COR-L47 (cell line): ENCODE measurements around the gene COQ9.
A peak's percentile ranks its signal among the peaks of the same experiment; 100 is the strongest.
"Not testable (repeated sequence)": the region's sequence is repeated elsewhere in the genome, so short reads cannot be mapped to it uniquely, and the experiment has no call there.

Experiments
- DNase-seq: peaks from one replicate; lab custom pipeline; 2025; lab: John Stamatoyannopoulos, UW

The COQ9 gene

GRCh38 chr16:57427307-57427706 is 20.0 kb upstream of the COQ9 start:
- DNase-seq, result no peak

GRCh38 chr16:57427824-57428223 is 19.5 kb upstream of the COQ9 start:
- DNase-seq, result no peak

DNA sequence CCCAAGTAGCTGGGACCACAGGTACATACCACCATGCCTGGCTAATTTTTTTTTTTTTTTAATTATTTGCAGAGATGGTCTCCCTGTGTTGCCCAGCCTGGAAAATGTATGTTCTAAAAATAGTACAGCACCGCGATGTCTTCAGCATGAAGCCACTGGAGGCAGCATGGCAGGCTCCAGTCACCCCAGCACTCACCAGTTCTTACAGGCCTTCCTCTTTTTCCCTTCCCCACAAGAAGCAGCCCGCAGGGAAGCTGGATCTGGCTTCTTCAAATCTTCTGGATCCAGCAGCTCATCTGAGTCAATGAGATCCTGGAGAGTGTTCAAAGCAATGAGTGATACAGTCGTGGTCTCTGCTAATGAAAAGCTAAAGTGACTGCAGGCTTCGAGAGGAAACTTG is 16.3 kb upstream of the COQ9 start:
- DNase-seq, result no peak

GRCh38 chr16:57432505-57432904 is 14.8 kb upstream of the COQ9 start:
- no peak for DNase-seq

DNA sequence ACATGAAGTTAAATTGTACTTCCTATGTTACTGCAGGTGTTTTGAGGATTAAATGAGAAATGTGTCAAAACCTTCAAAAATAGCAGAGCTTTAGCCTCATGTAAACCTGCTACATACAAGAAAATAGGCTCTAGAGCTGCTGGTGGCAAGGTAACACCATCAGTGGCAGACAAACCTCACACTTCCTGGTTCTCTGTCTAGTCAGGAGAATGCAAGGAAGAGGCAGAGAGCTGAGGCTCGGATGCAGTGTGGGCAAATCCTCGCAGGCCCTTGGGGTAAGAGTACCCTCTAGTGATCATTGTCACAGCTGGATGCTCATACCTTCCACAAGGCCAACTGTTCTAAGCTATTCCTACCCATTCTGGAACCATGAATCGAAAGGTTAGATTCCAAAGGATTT is 14.3 kb upstream of the COQ9 start:
- DNase-seq, result no peak

GRCh38 chr16:57434003-57434402 is 13.3 kb upstream of the COQ9 start:
- DNase-seq, result no peak

DNA sequence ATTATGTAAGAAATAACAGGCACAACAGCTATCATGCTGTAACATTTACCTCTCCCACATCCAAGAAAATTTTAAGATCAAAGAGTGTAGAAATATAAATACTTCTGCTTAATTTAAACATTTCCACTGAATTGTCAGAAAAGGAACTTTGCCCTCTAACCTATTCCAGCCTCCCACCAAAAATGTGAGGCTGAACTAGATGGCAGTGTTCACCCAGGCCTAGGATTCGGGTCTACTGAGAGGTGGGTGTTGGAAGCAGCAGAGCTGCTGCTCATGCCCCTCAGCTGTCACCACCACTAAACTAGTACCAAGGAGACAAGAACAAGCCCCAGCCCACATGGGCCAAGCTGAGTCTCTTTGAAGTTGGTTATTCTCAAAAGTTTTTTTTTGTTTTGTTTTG is 11.4 kb upstream of the COQ9 start:
- DNase-seq, result no peak

DNA sequence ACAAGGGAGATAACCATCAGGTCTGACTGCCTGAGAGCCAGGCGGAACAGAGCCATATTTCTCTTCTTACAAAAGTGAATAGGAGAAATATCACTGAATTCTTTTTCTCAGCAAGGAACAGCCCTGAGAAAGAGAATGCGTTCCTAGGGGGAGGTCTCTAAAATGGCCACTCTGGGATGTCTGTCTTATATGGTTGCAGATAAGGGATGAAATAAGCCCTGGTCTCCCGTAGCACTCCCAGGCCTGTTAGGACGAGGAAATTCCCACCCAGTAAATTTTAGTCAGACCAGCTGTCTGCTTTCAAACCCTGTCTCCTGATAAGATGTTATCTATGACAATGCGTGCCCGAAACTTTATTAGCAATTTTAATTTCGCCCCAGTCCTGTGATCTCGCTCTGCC is 7.3 kb upstream of the COQ9 start:
- DNase-seq, result not testable (repeated sequence)

DNA sequence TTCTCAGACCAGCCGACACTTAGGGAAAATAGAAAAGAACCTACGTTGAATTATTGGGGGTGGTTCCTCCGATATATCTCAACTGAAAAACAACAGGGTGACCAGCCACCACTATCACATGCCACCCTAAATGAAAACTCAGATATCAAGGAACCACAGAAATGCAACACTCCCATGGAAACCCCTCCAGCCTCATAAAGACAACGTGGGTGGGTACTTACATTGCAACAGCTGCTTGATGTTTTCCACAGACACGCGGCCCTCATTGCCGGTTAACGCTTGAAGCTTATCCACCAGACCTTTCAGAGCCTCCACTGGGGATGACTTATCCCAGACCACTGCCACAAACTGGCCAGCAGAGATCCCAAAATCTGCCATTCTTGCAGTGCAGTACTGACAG is 6.7 kb upstream of the COQ9 start:
- not testable (repeated sequence) for DNase-seq

- DNase-seq, result no peak
Measured at GRCh38 chr16:57444711-57445110, 2.6 kb upstream of the COQ9 start.

DNA sequence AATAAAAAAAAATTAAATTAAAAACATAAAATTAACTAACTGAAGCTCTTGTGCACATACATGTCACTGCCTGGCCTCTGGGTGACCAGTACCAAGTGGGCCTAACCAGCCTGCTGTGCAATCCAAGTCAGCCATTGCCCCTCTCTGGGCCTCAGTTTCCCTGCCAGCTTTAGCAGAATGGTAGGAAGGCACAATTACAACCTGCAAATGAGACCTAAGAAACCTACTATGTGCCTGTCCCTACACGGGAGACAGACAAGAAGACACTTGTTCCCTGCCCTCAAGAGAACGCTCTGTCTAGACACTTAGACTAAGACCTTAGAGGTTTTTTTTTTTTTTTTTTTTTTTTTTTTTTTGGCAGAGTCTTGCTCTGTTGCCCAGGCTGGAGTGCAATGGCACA is 1.8 kb upstream of the COQ9 start:
- DNase-seq, result no peak

DNA sequence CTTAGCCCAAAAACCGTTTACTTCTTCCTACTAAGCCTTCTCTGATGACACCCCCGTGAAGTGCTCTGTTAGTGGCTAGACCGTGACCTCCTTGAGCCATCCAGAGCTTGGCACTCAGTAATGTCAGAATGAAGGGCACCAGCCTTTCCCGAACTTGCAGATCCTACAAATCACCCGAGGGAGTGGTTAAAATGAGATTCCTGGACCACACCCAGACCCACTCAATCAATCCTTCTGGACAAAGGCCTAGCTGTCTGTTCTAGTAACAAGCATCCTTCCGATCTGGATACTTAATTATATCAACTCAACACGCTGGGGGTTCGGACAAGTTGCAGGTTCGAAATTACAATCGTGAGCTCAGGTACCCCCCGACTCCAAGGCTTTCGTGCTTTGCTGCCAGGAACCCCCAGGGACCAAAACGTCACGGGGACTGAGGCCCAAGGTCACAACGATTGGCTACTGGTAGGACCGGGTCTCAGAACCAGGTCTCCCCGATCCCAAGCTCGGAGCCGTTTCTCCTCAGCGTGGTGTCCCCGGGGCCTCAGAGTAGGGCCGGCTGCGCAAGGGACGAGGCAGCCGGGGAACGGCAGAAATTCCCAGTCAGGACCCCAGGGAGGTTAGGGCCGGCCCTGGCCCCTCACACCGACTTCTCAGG is 621 bp upstream of the COQ9 start:
- peak; percentile 53 for DNase-seq

DNA sequence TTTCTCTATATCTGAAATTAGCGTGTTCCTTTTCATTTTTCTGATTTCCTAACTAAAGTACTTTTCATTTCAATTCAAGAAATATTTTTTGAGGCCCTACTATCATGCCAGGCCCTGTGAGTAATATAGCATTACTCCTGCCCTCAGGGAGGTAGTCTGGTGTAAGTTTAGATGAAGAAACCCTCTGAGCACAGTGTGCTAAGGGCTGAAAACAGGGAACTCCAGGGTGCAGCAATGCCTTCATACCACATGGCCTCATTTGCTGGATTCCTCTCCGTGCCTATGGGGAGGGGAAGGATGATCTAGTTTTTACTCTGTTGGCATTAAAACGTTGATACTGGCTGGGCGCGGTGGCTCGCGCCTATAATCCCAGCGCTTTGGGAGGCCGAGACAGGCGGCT is 4.7 kb downstream of the COQ9 start:
- no peak for DNase-seq

DNA sequence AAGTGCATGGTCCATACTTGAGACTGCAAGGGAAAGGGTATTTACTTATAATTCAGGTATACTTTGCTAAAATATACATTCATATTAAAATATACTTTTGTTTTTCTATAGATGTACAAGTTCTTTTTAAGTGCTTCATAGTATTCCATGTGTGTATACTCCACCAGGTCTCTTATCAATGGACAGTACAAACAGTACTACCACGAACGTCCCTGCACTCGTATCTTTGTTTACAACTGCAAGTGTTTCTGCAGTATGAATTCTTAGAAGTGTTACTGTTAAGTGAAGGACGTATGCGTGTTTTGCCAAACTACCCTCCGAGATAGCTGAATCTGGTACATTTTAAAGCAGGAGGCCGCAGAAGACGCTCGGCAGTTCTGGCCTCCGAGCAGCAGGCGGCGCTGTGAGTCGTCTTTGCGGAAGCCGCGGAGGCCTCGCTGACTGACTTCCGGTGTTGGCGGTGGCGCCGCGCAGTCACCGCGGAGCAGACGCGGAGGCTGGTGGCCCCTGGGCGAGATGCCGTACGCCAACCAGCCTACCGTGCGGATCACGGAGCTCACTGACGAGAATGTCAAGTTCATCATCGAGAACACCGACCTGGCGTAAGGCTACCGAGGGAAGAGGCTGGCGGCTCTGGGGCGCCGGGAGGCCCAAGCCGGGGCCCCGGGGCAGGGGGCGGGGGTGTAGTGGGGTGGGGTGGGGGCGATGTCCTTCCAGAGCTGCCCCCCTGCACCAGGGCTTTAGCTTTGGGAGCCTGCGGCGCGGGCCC is 15.1 kb downstream of the COQ9 start, which contains the start of gene POLR2C:
Gene POLR2C, plus strand, starts transcription at position 471 of the 769 bp plus-strand sequence. Its CDS starts 46 bp downstream, at position 517.
- DNase-seq, result peak; percentile 77

- no peak for DNase-seq
Measured at GRCh38 chr16:57462978-57463362, 15.7 kb downstream of the COQ9 start.

DNA sequence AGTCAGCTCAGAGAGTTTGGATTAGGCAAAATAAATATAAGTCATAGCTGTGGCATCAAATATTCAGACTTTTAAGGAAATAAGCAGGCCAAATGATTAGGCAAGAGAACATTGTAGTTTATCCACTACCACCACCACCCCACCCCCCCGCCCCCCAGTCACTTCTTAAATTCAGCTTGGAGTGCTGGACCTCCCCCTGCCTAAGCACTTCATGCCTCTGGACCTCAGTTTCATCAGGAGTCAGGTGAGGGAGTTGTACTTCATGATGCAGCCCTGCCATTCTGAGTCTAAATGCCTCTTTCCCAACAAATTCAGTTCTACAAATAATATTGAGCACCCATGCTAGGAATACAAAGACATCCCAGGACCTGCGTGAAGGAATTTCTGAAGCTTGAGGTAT is 17.2 kb downstream of the COQ9 start:
- no peak for DNase-seq

DNA sequence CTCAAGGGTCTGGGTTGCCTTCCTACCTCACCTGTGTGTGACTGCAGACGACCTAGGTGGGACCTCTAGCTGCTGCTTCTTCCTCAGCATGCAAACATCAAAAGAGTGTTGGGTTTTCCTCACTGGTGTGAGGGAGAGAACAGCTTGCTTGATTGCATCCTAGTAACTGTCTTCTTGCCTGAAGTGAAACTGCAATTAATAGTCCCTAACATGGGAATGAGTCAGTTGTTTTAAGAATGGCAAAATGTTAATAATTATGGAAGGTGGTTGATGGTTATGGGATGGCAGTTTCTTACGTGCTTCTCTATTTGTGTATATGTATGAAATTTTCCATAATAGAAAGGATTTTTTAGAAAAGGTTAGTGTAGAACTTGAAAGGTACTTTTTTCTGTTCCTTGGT is 21.1 kb downstream of the COQ9 start:
- no peak for DNase-seq

GRCh38 chr16:57469046-57469445 is 21.8 kb downstream of the COQ9 start:
- DNase-seq, result no peak

- DNase-seq, result no peak
Measured at GRCh38 chr16:57469917-57470470, 22.7 kb downstream of the COQ9 start.

- no peak for DNase-seq
Measured at GRCh38 chr16:57470711-57471110, 23.4 kb downstream of the COQ9 start.

- no peak for DNase-seq
Measured at GRCh38 chr16:57471209-57471608, 23.9 kb downstream of the COQ9 start.

- DNase-seq, result no peak
Measured at GRCh38 chr16:57471852-57472664, 24.8 kb downstream of the COQ9 start.

DNA sequence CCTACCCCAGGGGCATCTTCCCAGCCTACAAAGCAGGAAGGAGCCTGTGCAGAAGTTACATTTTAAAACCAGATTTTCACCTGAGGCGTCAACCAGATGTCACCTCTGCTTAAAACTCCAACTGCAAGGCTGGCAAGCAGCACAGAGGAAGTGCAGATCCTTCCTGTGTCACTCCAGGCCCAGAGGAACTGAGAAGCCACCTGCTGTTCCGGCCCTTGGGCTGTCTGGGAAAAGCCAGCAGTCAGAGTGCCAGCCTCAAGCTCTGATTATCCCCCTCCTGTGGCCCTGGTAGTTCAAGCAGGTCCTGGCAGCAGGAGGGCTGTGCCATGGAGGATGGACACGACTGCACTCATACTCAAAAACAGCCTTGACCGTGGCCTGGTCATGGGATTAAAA is 25.4 kb downstream of the COQ9 start:
- DNase-seq, result no peak
